ENCODE data around the gene CD151. TPM values are rescaled to one million over a fixed set of nuclear protein-coding genes. Genes with fewer than 3 reads are reported as not detected.

The CD151 gene
- total RNA-seq, 1 donor from 2014 or later = 776 TPM

GRCh38 chr11:796565-797295 is 36.0 kb upstream of the CD151 start:
- DNase-seq (ENCODE audit: low spot score) = no peak

DNA sequence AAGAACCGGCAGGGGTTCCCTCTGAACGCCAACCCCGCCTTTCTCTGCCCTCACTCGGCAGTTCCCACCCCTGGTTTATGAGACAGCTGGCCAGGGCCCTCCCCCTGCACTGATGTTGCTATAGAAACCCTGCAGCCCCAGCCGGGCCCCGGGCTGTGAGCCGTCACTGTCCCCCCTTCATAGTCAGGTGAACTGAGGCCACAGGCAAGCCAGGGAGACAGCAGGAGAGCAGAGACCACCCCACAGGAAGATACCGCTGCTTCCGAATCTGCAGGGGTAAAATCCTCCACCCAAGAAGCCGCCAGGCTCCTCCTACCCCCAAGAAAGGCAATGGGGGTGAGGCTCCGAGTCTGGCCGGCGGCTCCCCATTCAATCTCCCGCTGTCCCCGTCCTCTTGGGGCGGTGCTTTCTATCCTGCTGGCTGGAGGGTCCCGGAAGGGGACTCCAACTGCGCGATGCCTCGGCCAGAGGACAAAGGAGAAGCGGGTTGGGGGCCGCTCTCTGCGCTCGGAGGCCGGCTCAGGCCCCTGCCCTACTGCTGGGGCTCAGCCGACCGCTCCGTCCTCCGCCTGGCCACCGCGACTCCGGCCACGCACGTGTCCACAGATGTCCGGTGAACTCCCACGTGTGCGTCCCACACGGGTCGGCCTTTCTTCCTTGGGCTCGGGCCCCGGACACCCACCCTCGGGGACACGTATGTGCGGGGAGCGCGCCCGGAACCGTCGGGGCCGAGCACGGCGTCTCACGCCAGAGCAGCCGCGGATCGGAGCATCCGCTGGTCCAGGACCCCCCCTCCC is 35.3 kb upstream of the CD151 start:
- no peak for DNase-seq (ENCODE audit: low spot score)

DNA sequence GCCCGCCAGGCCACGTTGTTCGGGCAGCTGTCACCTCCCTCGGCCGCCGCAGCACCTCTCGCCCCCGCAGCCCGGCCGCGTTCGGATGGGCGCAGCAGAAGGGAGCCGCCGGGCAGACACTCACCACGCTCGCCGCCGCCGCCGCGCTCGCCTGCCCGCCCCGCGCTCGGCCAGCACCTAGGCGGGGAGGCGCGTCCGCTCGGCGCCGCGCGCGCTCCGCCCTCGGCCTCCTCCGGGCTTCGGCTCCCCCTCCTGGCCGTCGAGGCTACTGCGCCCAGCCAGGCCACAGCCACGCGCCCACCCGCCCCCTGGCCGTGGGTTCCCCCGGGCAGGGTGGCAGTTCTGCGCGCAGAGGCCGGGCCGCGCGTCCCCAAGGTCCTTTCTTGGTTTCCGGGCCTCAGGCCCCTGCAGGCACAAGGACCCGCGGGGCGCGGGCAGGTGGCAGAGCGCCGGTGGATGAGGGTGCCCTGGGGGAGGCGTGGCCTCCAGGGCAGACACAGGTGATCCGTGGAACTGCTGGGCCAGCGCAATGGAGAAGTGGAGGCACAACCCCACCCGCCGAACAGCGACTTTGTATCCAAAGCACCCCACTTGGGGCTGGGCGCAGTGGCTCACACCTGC is 34.5 kb upstream of the CD151 start, which contains the start of gene SLC25A22:
Gene SLC25A22 (minus strand): TSS at position 189 of the 621 bp plus-strand sequence. CDS start 3,275 bp downstream, outside the sequence.
- DNase-seq (ENCODE audit: low spot score) = peak; percentile 95

GRCh38 chr11:799641-800316 is 33.0 kb upstream of the CD151 start:
- DNase-seq (ENCODE audit: low spot score) = no peak

DNA sequence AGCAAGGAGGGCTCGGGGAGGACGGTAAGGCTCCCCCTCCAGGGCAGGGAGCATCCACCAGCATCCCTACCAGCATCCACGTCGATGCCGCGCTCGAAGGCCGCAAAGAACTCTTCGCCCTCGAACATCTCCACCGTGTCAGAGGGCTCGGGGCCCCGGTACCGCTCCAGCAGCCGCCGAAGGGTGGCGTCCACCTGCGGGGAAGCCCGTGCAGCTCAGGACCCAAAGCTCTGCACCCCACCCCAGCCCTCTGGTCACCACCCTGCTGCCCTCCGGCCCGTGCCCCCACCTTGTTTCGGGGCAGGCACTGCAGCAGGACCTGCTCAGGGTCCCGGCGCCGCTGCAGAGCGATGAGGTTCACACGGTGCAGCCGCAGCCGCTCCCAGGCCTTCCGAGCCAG is 32.3 kb upstream of the CD151 start:
- no peak for DNase-seq (ENCODE audit: low spot score)

GRCh38 chr11:801097-801780 is 31.5 kb upstream of the CD151 start:
- DNase-seq (ENCODE audit: low spot score) = no peak

GRCh38 chr11:802018-802617 is 30.6 kb upstream of the CD151 start:
- no peak for DNase-seq (ENCODE audit: low spot score)

DNA sequence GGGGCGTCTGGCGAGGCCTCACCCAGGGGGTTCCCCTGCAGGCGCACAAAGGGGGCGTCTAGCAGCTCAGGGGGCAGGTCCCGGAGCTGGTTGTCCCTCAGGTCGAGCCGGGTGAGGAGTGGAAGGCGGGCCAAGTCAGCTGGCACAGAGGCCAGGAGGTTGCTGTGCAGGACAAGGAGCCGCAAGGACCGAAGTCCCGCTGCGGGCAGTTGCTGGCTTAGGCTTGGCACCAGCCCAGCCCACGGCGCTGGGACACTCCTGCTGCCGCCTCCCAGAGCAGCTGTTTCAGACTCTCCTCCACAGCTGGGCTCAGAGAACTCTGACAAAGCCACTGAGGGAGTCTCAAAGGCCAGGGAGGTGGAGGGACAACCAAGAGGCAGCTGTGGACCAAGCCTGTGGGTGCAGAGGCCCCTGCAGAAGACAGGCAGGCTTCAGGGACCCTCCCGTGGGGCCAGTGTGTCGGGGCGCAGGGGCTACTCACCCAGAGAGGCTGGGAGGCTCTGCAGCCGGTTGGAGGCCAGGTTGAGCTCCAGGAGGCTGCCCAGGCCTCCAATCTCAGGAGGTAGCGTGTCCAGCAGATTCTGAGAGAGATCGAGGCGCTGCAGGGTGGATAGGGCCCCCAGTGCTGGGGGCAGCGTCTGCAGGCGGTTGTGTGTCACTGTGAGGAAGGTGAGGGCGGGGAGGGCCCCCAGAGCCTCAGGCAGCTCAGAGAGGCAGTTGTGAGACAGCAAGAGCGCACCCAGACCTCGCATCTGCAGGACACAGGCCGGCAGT is 29.9 kb upstream of the CD151 start:
- no peak for DNase-seq (ENCODE audit: low spot score)

DNA sequence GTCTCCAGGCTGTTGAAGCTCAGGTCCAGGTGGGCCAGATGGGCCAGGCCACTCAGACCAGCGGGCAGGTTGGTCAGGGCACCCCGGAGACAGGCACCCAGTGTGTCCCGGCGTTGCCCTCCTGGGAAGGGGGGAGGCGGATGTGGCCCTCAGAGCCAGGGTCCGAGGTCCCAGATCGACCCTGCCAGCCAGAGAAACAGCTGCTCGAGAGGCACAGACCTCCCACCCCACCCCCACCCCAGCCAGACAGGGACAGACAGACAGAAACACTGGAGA is 29.3 kb upstream of the CD151 start:
- DNase-seq (ENCODE audit: low spot score) = no peak

GRCh38 chr11:803770-804598 is 28.8 kb upstream of the CD151 start:
- DNase-seq (ENCODE audit: low spot score) = no peak

GRCh38 chr11:804599-804964 is 28.2 kb upstream of the CD151 start:
- DNase-seq (ENCODE audit: low spot score) = no peak

DNA sequence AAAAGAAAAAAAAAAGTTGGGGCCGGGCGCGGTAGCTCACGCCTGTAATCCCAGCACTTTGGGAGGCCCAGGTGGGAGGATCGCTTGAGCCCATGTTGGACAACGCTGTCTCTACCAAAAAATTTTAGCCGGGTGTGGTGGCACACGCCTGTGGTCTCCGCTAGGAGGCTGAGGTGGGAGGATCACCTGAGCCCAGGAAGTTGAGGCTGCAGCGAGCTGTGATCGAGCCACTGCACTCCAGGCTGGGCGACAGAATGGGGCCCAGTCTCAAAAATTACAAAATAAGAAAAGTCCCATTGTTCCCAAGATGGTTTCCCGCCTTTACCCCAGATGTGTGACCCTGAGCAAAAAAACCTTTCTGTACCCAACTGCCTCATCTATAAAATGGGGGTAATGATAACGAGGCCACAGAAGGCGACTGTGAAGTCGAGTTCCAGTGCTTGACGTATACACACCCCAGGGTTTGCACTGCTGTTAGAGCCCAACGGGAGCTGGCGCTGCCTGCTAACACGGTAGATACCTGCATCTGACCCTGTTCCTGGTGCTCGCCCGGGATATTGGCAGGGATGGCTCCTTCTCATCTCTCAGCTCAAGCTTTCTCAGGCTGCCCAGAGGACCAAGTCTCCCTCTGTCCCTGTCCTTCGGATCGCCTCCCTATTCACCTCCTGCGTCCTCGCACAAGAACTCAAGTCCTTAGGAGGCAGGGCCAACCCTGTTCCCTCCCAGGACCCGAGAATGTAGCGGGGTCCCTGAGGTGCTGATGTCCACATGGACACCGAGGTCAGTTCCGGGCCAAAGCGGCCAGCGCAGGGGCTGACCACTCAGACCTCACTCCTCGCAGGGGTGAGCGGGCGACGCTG is 24.1 kb upstream of the CD151 start:
- DNase-seq (ENCODE audit: low spot score) = no peak

DNA sequence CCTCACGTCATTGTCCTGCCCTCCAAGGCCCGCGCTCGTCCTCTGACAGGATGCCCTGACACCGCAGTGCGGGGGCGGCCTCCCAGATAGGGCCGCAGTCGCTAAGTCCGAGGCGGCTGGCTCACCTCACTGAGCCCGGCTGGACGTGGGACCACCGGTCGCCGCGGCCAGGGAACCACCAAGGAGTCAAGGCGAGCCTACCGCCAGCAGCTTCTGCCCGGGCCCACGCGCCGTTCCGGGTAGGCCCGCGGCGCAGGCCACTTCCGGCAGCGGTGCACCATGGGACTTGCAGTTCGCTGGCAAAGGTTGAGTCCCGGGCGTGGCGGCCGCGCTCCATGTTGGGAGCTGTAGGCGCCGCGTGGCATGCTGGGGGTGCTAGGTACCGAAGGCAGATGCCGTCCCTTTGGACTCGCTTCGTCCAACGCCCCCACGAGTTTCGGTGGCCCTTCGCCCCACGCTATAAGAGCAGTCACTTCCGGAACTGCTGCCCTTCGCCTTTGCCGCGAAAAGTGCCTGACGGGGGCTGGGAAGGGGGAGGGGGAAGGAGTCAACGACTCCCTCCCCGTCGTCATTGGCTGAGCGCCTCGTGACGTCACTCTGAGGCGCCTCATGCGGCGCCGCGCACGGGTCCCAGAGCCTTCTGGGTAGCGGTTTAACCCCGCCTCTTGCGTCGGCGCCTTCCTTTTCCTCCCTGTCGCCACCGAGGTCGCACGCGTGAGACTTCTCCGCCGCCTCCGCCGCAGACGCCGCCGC is 23.3 kb upstream of the CD151 start, which contains the start of gene RPLP2:
Gene RPLP2 (plus strand): TSS at position 681 of the 753 bp plus-strand sequence. CDS start 268 bp downstream, outside the sequence.
- peak; percentile 99 for DNase-seq (ENCODE audit: low spot score)

GRCh38 chr11:810040-810567 is 22.6 kb upstream of the CD151 start:
- DNase-seq (ENCODE audit: low spot score) = no peak

GRCh38 chr11:811446-812245 is 21.1 kb upstream of the CD151 start:
- no peak for DNase-seq (ENCODE audit: low spot score)

DNA sequence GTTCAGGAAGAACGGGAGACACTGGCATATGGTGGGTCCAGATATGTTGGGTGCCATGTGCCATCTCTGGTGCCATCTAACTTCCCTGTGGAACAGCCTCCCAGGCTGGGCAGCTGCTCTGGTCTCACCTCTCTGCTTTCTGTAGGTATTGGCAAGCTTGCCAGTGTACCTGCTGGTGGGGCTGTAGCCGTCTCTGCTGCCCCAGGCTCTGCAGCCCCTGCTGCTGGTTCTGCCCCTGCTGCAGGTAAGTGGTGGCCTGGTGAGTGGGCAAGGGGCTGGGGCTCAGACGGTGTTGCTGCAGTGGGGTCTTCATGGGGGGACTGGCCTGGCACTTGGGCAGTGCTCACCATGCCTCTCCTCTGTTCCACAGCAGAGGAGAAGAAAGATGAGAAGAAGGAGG is 20.4 kb upstream of the CD151 start:
- DNase-seq (ENCODE audit: low spot score) = no peak
